ENCODE results near the gene MRNIP. TPM values are rescaled to one million over a fixed set of nuclear protein-coding genes. Genes with fewer than 3 reads are reported as not detected.

Gene MRNIP
- total RNA-seq, 3 donors from 2014 or later, result 32.3 to 67.2 (median 48.8) TPM

GRCh38 chr5:179815491-179816249 lies 42.9 kb downstream of the MRNIP start:
- Histone ChIP-seq H3K4me3 (no peak overlapping the region), H3K36me3 (no peaks in the 10 kb centered on the region), H3K27ac (peak overlapping the region in 1 of 2 donors; percentile 82), H3K27me3 (no peaks in the 10 kb centered on the region), H3K4me1 (peaks cover 14 to 16% of the 10 kb centered on the region in 2 donors), H3K9me3 (no peaks in the 10 kb centered on the region)
- intact Hi-C loops (cut with DNase I; ENCODE audit: low total_unique reads), result no loop called here
- DNase-seq (ENCODE audit: low spot score in 2 of 2), result no peak
- no peak for TF ChIP-seq POLR2A (IDR thresholded peaks at IDR 0.05)
- no peak for TF ChIP-seq POLR2AphosphoS5 (IDR thresholded peaks at IDR 0.05)
- TF ChIP-seq, protein P1, sequence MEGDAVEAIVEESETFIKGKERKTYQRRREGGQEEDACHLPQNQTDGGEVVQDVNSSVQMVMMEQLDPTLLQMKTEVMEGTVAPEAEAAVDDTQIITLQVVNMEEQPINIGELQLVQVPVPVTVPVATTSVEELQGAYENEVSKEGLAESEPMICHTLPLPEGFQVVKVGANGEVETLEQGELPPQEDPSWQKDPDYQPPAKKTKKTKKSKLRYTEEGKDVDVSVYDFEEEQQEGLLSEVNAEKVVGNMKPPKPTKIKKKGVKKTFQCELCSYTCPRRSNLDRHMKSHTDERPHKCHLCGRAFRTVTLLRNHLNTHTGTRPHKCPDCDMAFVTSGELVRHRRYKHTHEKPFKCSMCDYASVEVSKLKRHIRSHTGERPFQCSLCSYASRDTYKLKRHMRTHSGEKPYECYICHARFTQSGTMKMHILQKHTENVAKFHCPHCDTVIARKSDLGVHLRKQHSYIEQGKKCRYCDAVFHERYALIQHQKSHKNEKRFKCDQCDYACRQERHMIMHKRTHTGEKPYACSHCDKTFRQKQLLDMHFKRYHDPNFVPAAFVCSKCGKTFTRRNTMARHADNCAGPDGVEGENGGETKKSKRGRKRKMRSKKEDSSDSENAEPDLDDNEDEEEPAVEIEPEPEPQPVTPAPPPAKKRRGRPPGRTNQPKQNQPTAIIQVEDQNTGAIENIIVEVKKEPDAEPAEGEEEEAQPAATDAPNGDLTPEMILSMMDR (IDR thresholded peaks at IDR 0.05), result no peak

GRCh38 chr5:179814090-179814489 lies 44.5 kb downstream of the MRNIP start:
- Histone ChIP-seq H3K4me1 (peaks cover 6 to 9% of the 10 kb centered on the region in 2 donors), H3K27ac (no peak overlapping the region), H3K36me3 (no peaks in the 10 kb centered on the region), H3K4me3 (no peak overlapping the region), H3K9me3 (no peaks in the 10 kb centered on the region), H3K27me3 (no peaks in the 10 kb centered on the region)
- intact Hi-C loops (cut with DNase I; ENCODE audit: low total_unique reads), result no loop called here
- TF ChIP-seq POLR2AphosphoS5 (IDR thresholded peaks at IDR 0.05) (no peak), POLR2A (IDR thresholded peaks at IDR 0.05) (no peak)
- TF ChIP-seq, protein P1 (IDR thresholded peaks at IDR 0.05), result no peak
- no peak for DNase-seq (ENCODE audit: low spot score in 2 of 2)

DNA sequence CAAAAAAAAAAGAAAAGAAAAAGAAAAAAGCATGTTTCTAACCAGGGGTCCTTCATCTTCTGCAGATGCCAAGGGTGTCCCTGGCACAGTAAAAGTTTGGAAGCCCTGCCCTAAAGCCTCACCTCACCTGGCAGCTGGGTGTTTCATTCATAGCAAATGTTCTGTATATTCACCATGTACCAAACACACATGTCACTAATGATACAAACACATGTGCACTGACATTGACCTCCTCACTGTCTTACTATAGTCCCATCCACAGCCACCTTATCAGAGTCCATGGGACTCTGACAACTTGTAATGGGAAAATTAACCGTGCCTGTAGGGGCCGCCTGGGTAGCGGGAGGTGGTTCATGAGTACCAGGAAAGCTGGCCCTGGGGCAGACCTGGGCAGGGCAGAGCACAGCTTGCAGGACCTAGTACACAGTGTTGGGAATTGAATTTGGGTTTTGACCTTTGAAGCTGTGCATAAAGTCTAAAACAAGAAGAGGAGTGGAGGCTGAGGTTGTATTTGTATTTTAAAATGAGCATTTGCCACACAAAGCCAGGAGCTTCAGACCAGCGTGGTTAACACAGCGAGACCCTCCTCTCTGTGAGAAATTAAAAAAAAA lies 45.5 kb downstream of the MRNIP start:
- Histone ChIP-seq H3K36me3 (no peaks in the 10 kb centered on the region), H3K27me3 (no peaks in the 10 kb centered on the region), H3K4me1 (peaks cover 2 to 4% of the 10 kb centered on the region in 2 donors), H3K27ac (no peak overlapping the region), H3K9me3 (no peaks in the 10 kb centered on the region), H3K4me3 (no peak overlapping the region)
- DNase-seq (ENCODE audit: low spot score in 2 of 2), result no peak
- TF ChIP-seq POLR2AphosphoS5 (IDR thresholded peaks at IDR 0.05) (no peak), POLR2A (IDR thresholded peaks at IDR 0.05) (no peak)
- TF ChIP-seq, protein P1 (IDR thresholded peaks at IDR 0.05), result no peak
- intact Hi-C loops (cut with DNase I; ENCODE audit: low total_unique reads), result no loop called here

- no peaks in the 10 kb centered on the region for H3K9me3 ChIP-seq
- no peak for DNase-seq (ENCODE audit: low spot score in 2 of 2)
- no peaks in the 10 kb centered on the region for H3K36me3 ChIP-seq
- no peaks in the 10 kb centered on the region for H3K27me3 ChIP-seq
- intact Hi-C loops (cut with DNase I; ENCODE audit: low total_unique reads), result no loop called here
- H3K27ac ChIP-seq, result no peak overlapping the region
- TF ChIP-seq, protein P1 (IDR thresholded peaks at IDR 0.05), result no peak
- TF ChIP-seq POLR2A (IDR thresholded peaks at IDR 0.05) (no peak), POLR2AphosphoS5 (IDR thresholded peaks at IDR 0.05) (no peak)
- no peak overlapping the region for H3K4me3 ChIP-seq
- H3K4me1 ChIP-seq, result peaks cover 0 to 2% of the 10 kb centered on the region in 2 donors
Observed at GRCh38 chr5:179812135-179812825, 46.3 kb downstream of the MRNIP start.

All from breast epithelium (tissue), 4 donors.